ENCODE data around the gene EIF3M. TPM values are rescaled to one million over a fixed set of nuclear protein-coding genes. Genes with fewer than 3 reads are reported as not detected.
A peak's percentile ranks its signal among the peaks of the same experiment; 100 is the strongest.

EIF3M gene
- total RNA-seq, 1 donor from 2014 or later: 599 TPM

- TF ChIP-seq CTCF (conservative IDR thresholded peaks at IDR 0.05; ENCODE audit: low read depth, low read length): peak; percentile 38
- DNase-seq (ENCODE audit: low read depth): no peak
Measured at GRCh38 chr11:32561835-32562234, 21.8 kb upstream of the EIF3M start.

GRCh38 chr11:32562839-32563599, 20.6 kb upstream of the EIF3M start:
- no peak overlapping the region for H3K4me3 ChIP-seq (ENCODE audit: low read depth, low read length)
- peak; percentile 42 for DNase-seq (ENCODE audit: low read depth)
- TF ChIP-seq CTCF (conservative IDR thresholded peaks at IDR 0.05; ENCODE audit: low read depth, low read length): no peak

More at GRCh38 chr11:32561835-32562234, 21.8 kb upstream of the EIF3M start:
- no peak overlapping the region for H3K4me3 ChIP-seq (ENCODE audit: low read depth, low read length)

- no peak for DNase-seq (ENCODE audit: low read depth)
- TF ChIP-seq CTCF (conservative IDR thresholded peaks at IDR 0.05; ENCODE audit: low read depth, low read length): no peak
- no peak overlapping the region for H3K4me3 ChIP-seq (ENCODE audit: low read depth, low read length)
Measured at GRCh38 chr11:32563600-32563959, 20.1 kb upstream of the EIF3M start.

- TF ChIP-seq CTCF (conservative IDR thresholded peaks at IDR 0.05; ENCODE audit: low read depth, low read length): no peak
- no peak for DNase-seq (ENCODE audit: low read depth)
- H3K4me3 ChIP-seq (ENCODE audit: low read depth, low read length): no peak overlapping the region
Measured at GRCh38 chr11:32566517-32566916, 17.1 kb upstream of the EIF3M start.

- no peak overlapping the region for H3K4me3 ChIP-seq (ENCODE audit: low read depth, low read length)
- no peak for DNase-seq (ENCODE audit: low read depth)
- no peak for TF ChIP-seq CTCF (conservative IDR thresholded peaks at IDR 0.05; ENCODE audit: low read depth, low read length)
Measured at GRCh38 chr11:32567154-32567553, 16.5 kb upstream of the EIF3M start.

GRCh38 chr11:32569313-32569881, 14.2 kb upstream of the EIF3M start:
- TF ChIP-seq CTCF (conservative IDR thresholded peaks at IDR 0.05; ENCODE audit: low read depth, low read length): no peak
- no peak for DNase-seq (ENCODE audit: low read depth)
- H3K4me3 ChIP-seq (ENCODE audit: low read depth, low read length): no peak overlapping the region

GRCh38 chr11:32571039-32571438, 12.6 kb upstream of the EIF3M start:
- no peak for TF ChIP-seq CTCF (conservative IDR thresholded peaks at IDR 0.05; ENCODE audit: low read depth, low read length)
- no peak for DNase-seq (ENCODE audit: low read depth)
- H3K4me3 ChIP-seq (ENCODE audit: low read depth, low read length): no peak overlapping the region

All from epithelial cell of proximal tubule (primary cell).